Liver (tissue), 9 donors: ENCODE data around the gene GLYAT. TPM values are rescaled to one million over a fixed set of nuclear protein-coding genes. Genes with fewer than 3 reads are reported as not detected.

Experiments
- DNase-seq: peaks from one replicate; pipeline ENCODE4 v3.0.0-alpha.2; 2017; ENCODE audit warnings: low spot score
- H3K27ac ChIP-seq, 2 donors: one replicate each; pipeline ENCODE4 v1.7.0; 2013; ENCODE audit warnings: inconsistent platforms in 2 of 2, low read length in 2 of 2, control low read depth in 1 of 2, low read depth in 1 of 2, mild to moderate bottlenecking in 1 of 2
- H3K27me3 ChIP-seq, 4 donors: one replicate each; pipeline versions ENCODE4 v1.6.1 to v1.7.0; 2013; ENCODE audit warnings: low read length in 3 of 4, inconsistent platforms in 1 of 4, mild to moderate bottlenecking in 1 of 4, moderate library complexity in 1 of 4; ENCODE audit not compliant: control insufficient read depth in 4 of 4, insufficient read depth in 4 of 4
- H3K36me3 ChIP-seq, 4 donors: one replicate each; pipeline versions ENCODE4 v1.6.1 to v1.7.0; 2013; ENCODE audit warnings: low read length in 3 of 4, mild to moderate bottlenecking in 3 of 4, low read depth in 1 of 4, moderate library complexity in 1 of 4; ENCODE audit not compliant: control insufficient read depth in 4 of 4, insufficient read depth in 3 of 4
- H3K4me1 ChIP-seq, 4 donors: one replicate each; pipeline versions ENCODE4 v1.6.1 to v1.7.0; 2013; ENCODE audit warnings: low read length in 3 of 4, mild to moderate bottlenecking in 3 of 4, moderate library complexity in 1 of 4; ENCODE audit not compliant: control insufficient read depth in 4 of 4, insufficient read depth in 4 of 4
- H3K4me3 ChIP-seq, 3 donors: one replicate each; pipeline versions ENCODE4 v1.6.1 to v1.7.0; 2013; ENCODE audit warnings: low read length in 3 of 3, control low read depth in 1 of 3, low read depth in 1 of 3, mild to moderate bottlenecking in 1 of 3
- H3K9ac ChIP-seq, 2 donors: one replicate each; pipeline ENCODE4 v1.7.0; 2013; ENCODE audit warnings: low read length in 2 of 2, mild to moderate bottlenecking in 2 of 2, moderate library complexity in 2 of 2, control low read depth in 1 of 2, low read depth in 1 of 2
- H3K9me3 ChIP-seq, 4 donors: one replicate each; pipeline versions ENCODE4 v1.6.1 to v1.7.0; 2013; ENCODE audit warnings: low read length in 3 of 4; ENCODE audit not compliant: control insufficient read depth in 4 of 4
- FOXA1 ChIP-seq: IDR thresholded peaks from 2 replicates; pipeline ENCODE4 v1.6.1; 2016; ENCODE audit warnings: antibody characterized with exemption
- FOXA2 ChIP-seq: IDR thresholded peaks from 2 replicates; pipeline ENCODE4 v1.6.1; 2016; ENCODE audit warnings: antibody characterized with exemption
- HNF4A ChIP-seq, 2 donors: conservative IDR thresholded peaks; 2 replicates each; pipeline ENCODE4 v1.6.1; 2016; ENCODE audit warnings: antibody characterized with exemption in 2 of 2, mild to moderate bottlenecking in 2 of 2
- HNF4G ChIP-seq: IDR thresholded peaks from 2 replicates; pipeline ENCODE4 v1.6.1; 2016; ENCODE audit warnings: antibody characterized with exemption
- JUND ChIP-seq, 2 donors: IDR thresholded peaks; 2 replicates each; pipeline ENCODE4 v1.6.1; 2016; ENCODE audit warnings: antibody characterized with exemption in 2 of 2
- NR2F2 ChIP-seq: IDR thresholded peaks from 2 replicates; pipeline ENCODE4 v1.6.1; 2016; ENCODE audit warnings: antibody characterized with exemption
- RAD21 ChIP-seq, 2 donors: IDR thresholded peaks; 2 replicates each; pipeline ENCODE4 v1.6.1; 2016; ENCODE audit warnings: antibody characterized with exemption in 2 of 2, mild to moderate bottlenecking in 2 of 2
- RXRA ChIP-seq, 2 donors: IDR thresholded peaks; 2 replicates each; pipeline ENCODE4 v1.6.1; 2017 to 2018; ENCODE audit warnings: antibody characterized with exemption in 2 of 2, mild to moderate bottlenecking in 1 of 2
- SP1 ChIP-seq: IDR thresholded peaks from 2 replicates; pipeline ENCODE4 v1.6.1; 2018; ENCODE audit warnings: antibody characterized with exemption, mild to moderate bottlenecking
- TAF1 ChIP-seq: conservative IDR thresholded peaks from 2 replicates; pipeline ENCODE4 v1.6.1; 2016; ENCODE audit warnings: antibody characterized with exemption, mild to moderate bottlenecking
- YY1 ChIP-seq: IDR thresholded peaks from 2 replicates; pipeline ENCODE4 v1.6.1; 2016; ENCODE audit warnings: antibody characterized with exemption, mild to moderate bottlenecking
- WGBS: extraction: QIAGEN DNeasy Blood & Tissue Kit; methylation state at CpG from one replicate; pipeline ENCODE4 v1.1.7; 2013; 5-methylcytosine and 5-hydroxymethylcytosine counted together
- polyA plus RNA-seq, 2 donors: library from polyadenylated mRNA; stranded (reverse) in 1 of 2; unstranded in 1 of 2; fragments of 200-250 nt in 1 of 2; fragments of >200 nt in 1 of 2; fragmentation: Nextera tagmentation in 1 of 2; extraction: Ambion mirVana in 1 of 2; gene quantifications; one replicate each; pipeline versions ENCODE4 v1.2.1 to v1.2.3, GENCODE V29; 2013 to 2015
- total RNA-seq, 2 donors: library from RNA; depleted of rRNA; stranded (reverse); fragments of >200 nt; gene quantifications; one replicate each; pipeline ENCODE4 v1.2.3, GENCODE V29; 2014
- TF ChIP-seq, protein P1 (sequence below): IDR thresholded peaks from 2 replicates; pipeline ENCODE4 v1.6.1; 2016; ENCODE audit warnings: antibody characterized with exemption
- TF ChIP-seq, protein P2 (sequence below): fragments of 150-350 bp; IDR thresholded peaks from 2 replicates; pipeline ENCODE4 v1.5.1; 2017; ENCODE audit warnings: improper control_type of control experiment, low read depth, low read length; ENCODE audit not compliant: missing input control
- TF ChIP-seq, protein P3 (sequence below): IDR thresholded peaks from 2 replicates; pipeline ENCODE4 v1.6.1; 2016; ENCODE audit warnings: antibody characterized with exemption
- TF ChIP-seq, protein P4 (sequence below): IDR thresholded peaks from 2 replicates; pipeline ENCODE4 v1.6.1; 2016; ENCODE audit warnings: antibody characterized with exemption, mild to moderate bottlenecking
- TF ChIP-seq, protein P5 (sequence below): IDR thresholded peaks from 2 replicates; pipeline ENCODE4 v1.6.1; 2016; ENCODE audit warnings: antibody characterized with exemption
- donor health status: healthy.
- donor health status: healthy.
- donor health status: healthy.
- donor health status: healthy.
- donor health status: healthy.

The GLYAT gene
- total and polyA plus RNA-seq, 4 donors, result 5.6 to 181 (median 110) TPM

DNA sequence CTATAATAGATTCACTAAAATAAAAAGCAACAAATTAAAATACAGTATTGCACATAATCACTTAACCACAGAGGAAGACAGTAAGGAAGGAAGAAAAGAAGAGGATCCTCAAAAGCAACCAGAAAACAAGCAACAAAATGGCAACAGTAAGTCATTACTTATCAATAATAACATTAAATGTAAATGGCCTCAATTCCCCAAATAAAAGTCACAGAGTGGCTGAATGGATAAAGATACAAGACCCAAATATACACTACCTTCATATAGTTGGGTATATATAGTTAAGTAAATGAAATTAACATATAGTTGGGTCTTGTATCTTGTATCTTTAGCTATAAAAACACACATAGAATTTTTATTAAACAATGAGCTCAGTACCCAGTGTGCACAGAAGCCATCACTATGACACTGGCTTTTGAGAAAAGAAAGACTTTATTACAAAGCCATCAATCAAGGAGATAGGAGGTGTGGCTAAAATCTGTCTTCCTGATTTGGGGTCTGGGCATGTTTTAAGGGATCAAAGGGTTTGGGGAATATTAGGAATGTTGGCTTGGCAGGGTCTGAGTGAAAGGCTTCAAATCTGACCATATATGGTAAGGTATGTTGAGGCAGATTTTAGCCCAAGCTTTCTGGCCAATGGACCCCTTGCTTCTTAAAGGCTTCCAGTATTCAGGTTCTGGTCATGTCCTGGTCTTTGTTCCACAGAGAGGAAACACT lies 13.4 kb upstream of the GLYAT start:
- Histone ChIP-seq H3K36me3 (no peaks in the 10 kb centered on the region), H3K9me3 (peaks cover 4 to 11% (median 6%) of the 10 kb centered on the region in 4 donors), H3K9ac (no peak overlapping the region), H3K4me1 (no peaks in the 10 kb centered on the region), H3K4me3 (no peak overlapping the region), H3K27ac (no peak overlapping the region), H3K27me3 (no peaks in the 10 kb centered on the region)
- no peak for TF ChIP-seq JUND (IDR thresholded peaks at IDR 0.05)
- DNase-seq, result no peak

DNA sequence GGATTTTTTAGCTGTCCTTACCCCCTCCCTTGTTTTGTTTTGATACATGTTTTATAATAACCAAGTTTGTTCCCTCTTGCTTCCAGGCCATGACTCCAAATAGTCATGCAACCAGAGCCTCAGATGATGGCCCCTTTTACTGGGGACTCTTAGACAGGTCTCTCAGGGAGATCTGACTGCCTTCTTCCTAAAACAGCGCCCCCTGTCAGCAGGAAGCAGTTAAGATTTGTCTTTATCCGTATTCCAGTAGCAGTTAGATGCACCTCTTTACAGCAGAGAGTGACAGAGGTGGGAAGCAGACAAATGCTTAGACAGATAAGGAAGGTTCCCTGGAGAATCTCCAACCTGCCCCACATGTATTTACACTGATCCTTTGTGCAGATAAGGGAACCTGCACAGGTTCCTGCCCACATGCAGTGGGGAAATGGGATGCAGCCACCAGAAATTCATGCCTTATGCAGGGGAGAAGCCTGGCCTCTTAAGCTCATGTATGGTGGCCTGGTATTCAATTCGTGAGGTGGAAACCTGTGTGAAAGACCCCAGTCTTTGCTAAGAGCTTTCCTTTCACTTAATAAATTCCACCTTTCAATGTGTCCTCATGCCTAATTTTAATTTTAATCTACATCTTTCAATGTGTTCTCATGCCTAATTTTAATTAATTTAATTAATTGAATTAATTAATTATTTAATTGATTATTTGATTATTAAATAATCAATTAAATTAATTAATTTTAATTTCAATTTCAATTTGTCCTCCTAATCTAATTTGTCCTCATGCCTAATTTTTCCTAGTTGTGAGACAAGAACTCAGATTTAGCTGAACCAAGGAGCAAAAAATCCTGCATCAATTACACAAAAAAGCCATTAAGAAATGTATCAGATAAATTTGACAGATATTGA lies 11.5 kb upstream of the GLYAT start:
- no peaks in the 10 kb centered on the region for H3K4me1 ChIP-seq
- no peaks in the 10 kb centered on the region for H3K27me3 ChIP-seq
- TF ChIP-seq, protein P1, sequence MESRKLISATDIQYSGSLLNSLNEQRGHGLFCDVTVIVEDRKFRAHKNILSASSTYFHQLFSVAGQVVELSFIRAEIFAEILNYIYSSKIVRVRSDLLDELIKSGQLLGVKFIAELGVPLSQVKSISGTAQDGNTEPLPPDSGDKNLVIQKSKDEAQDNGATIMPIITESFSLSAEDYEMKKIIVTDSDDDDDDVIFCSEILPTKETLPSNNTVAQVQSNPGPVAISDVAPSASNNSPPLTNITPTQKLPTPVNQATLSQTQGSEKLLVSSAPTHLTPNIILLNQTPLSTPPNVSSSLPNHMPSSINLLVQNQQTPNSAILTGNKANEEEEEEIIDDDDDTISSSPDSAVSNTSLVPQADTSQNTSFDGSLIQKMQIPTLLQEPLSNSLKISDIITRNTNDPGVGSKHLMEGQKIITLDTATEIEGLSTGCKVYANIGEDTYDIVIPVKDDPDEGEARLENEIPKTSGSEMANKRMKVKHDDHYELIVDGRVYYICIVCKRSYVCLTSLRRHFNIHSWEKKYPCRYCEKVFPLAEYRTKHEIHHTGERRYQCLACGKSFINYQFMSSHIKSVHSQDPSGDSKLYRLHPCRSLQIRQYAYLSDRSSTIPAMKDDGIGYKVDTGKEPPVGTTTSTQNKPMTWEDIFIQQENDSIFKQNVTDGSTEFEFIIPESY, result no peak
- TF ChIP-seq HNF4G, result no peak
- TF ChIP-seq JUND (IDR thresholded peaks at IDR 0.05), result no peak
- TF ChIP-seq RXRA (IDR thresholded peaks at IDR 0.05), result no peak
- TF ChIP-seq, protein P2, sequence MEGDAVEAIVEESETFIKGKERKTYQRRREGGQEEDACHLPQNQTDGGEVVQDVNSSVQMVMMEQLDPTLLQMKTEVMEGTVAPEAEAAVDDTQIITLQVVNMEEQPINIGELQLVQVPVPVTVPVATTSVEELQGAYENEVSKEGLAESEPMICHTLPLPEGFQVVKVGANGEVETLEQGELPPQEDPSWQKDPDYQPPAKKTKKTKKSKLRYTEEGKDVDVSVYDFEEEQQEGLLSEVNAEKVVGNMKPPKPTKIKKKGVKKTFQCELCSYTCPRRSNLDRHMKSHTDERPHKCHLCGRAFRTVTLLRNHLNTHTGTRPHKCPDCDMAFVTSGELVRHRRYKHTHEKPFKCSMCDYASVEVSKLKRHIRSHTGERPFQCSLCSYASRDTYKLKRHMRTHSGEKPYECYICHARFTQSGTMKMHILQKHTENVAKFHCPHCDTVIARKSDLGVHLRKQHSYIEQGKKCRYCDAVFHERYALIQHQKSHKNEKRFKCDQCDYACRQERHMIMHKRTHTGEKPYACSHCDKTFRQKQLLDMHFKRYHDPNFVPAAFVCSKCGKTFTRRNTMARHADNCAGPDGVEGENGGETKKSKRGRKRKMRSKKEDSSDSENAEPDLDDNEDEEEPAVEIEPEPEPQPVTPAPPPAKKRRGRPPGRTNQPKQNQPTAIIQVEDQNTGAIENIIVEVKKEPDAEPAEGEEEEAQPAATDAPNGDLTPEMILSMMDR, result no peak
- TF ChIP-seq FOXA1, result no peak
- no peak for TF ChIP-seq YY1
- TF ChIP-seq RAD21 (IDR thresholded peaks at IDR 0.05), result no peak
- TF ChIP-seq NR2F2, result no peak
- 60% methylated on average over 3 of the region's 3 CpGs for WGBS
- no peak overlapping the region for H3K27ac ChIP-seq
- no peak overlapping the region for H3K9ac ChIP-seq
- DNase-seq, result no peak
- H3K4me3 ChIP-seq, result no peak overlapping the region
- peaks cover 4 to 13% (median 8%) of the 10 kb centered on the region in 4 donors for H3K9me3 ChIP-seq
- no peaks in the 10 kb centered on the region for H3K36me3 ChIP-seq

DNA sequence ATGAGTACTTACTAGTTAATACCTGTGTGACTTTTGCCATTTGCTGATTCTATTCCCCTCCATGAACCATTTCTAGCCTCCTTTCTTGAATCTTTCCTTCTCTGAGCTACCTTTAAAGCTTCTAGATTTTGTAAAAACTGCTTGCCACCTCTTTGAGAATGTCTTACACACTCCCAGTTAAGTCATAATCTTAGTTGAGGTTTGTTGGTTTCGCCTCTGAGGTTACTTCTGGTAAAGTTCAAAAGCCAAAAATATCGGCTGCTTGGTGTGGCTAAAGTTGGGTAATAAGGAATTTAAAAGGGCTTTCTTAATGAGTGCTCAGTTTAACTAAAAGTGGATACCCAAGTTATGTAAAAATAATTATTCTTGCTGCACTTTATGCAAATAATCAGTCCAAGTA lies 10.4 kb upstream of the GLYAT start:
- DNase-seq, result no peak
- Histone ChIP-seq H3K27me3 (no peaks in the 10 kb centered on the region), H3K4me3 (no peak overlapping the region), H3K4me1 (no peaks in the 10 kb centered on the region), H3K27ac (no peak overlapping the region), H3K36me3 (no peaks in the 10 kb centered on the region), H3K9ac (no peak overlapping the region), H3K9me3 (peaks cover 4 to 13% (median 8%) of the 10 kb centered on the region in 4 donors)
- 85% methylated on average over 2 of the region's 2 CpGs for WGBS
- TF ChIP-seq, protein P2, result no peak
- TF ChIP-seq, protein P3, sequence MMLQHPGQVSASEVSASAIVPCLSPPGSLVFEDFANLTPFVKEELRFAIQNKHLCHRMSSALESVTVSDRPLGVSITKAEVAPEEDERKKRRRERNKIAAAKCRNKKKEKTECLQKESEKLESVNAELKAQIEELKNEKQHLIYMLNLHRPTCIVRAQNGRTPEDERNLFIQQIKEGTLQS, result no peak
- TF ChIP-seq, protein P4, sequence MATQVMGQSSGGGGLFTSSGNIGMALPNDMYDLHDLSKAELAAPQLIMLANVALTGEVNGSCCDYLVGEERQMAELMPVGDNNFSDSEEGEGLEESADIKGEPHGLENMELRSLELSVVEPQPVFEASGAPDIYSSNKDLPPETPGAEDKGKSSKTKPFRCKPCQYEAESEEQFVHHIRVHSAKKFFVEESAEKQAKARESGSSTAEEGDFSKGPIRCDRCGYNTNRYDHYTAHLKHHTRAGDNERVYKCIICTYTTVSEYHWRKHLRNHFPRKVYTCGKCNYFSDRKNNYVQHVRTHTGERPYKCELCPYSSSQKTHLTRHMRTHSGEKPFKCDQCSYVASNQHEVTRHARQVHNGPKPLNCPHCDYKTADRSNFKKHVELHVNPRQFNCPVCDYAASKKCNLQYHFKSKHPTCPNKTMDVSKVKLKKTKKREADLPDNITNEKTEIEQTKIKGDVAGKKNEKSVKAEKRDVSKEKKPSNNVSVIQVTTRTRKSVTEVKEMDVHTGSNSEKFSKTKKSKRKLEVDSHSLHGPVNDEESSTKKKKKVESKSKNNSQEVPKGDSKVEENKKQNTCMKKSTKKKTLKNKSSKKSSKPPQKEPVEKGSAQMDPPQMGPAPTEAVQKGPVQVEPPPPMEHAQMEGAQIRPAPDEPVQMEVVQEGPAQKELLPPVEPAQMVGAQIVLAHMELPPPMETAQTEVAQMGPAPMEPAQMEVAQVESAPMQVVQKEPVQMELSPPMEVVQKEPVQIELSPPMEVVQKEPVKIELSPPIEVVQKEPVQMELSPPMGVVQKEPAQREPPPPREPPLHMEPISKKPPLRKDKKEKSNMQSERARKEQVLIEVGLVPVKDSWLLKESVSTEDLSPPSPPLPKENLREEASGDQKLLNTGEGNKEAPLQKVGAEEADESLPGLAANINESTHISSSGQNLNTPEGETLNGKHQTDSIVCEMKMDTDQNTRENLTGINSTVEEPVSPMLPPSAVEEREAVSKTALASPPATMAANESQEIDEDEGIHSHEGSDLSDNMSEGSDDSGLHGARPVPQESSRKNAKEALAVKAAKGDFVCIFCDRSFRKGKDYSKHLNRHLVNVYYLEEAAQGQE, result no peak
- no peak for TF ChIP-seq YY1
- TF ChIP-seq, protein P5, sequence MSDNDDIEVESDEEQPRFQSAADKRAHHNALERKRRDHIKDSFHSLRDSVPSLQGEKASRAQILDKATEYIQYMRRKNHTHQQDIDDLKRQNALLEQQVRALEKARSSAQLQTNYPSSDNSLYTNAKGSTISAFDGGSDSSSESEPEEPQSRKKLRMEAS, result no peak
- no peak for TF ChIP-seq RXRA (IDR thresholded peaks at IDR 0.05)
- no peak for TF ChIP-seq NR2F2
- TF ChIP-seq SP1, result no peak
- TF ChIP-seq HNF4A (conservative IDR thresholded peaks at IDR 0.05), result no peak
- no peak for TF ChIP-seq TAF1
- no peak for TF ChIP-seq FOXA1
- TF ChIP-seq HNF4G, result no peak
- TF ChIP-seq FOXA2, result no peak
